GM12878 (cell line): Measurements from ENCODE around the gene CTSA. TPM values are rescaled to one million over a fixed set of nuclear protein-coding genes. Genes with fewer than 3 reads are reported as not detected.

Experiments used
- ATAC-seq: fragments of 200-7000 bp; cut with Tn5 transposase; 3 replicates; pipeline ENCODE4 v1.9.1; 2020; ENCODE audit warnings: mild to moderate bottlenecking, moderate library complexity
- BruUV-seq: library from RNA; stranded (reverse); fragments of 400-500 nt; replicated peaks from 2 replicates; lab custom pipeline; 2021; lab: Mats Ljungman, UMichigan
- CTCF ChIA-PET: fragments of 300-600 bp; sonication (Branson Sonifier 250); formaldehyde crosslinking; extraction: SDS; loops from one replicate; lab custom pipeline; 2021; ENCODE audit warnings: inconsistent platforms; lab: Yijun Ruan, JAX
- POLR2A ChIA-PET: fragments of 350-600 bp; formaldehyde crosslinking; extraction: SDS; loops from one replicate; lab custom pipeline; 2021; ENCODE audit warnings: inconsistent platforms; lab: Charles Lee
- RAD21 ChIA-PET: fragments of 300-600 bp; sonication (Branson Sonifier 250); formaldehyde crosslinking; loops from one replicate; lab custom pipeline; 2023; ENCODE audit warnings: antibody characterized with exemption; ENCODE audit not compliant: unreplicated experiment; lab: Charles Lee
- SMC1A ChIA-PET: fragments of 300-600 bp; sonication (Branson Sonifier 250); formaldehyde crosslinking; loops from one replicate; lab custom pipeline; 2023; ENCODE audit not compliant: unreplicated experiment, uncharacterized antibody; lab: Charles Lee
- DNase-seq: peaks from one replicate; pipeline ENCODE4 v3.0.0-alpha.2; 2011; ENCODE audit warnings: low read depth, low spot score
- FAIRE-seq: peaks from 3 replicates; lab custom pipeline; 2011; peaks lifted over from hg19 to GRCh38; lab: Jason Lieb, UNC
- H2AFZ ChIP-seq: 2 replicates; pipeline ENCODE4 v1.6.0; 2011; ENCODE audit warnings: low read depth, low read length, control low read depth; ENCODE audit not compliant: control insufficient read depth
- H3K27ac ChIP-seq: 2 replicates; pipeline ENCODE4 v1.5.1; 2011; ENCODE audit warnings: control low read depth; ENCODE audit not compliant: control insufficient read depth, insufficient read depth
- H3K27me3 ChIP-seq, 2 experiments: replicated peaks in 1 of 2; 2 replicates each; pipeline versions ENCODE4 v1.6.0 to v1.6.1; 2011; ENCODE audit warnings: low read length in 1 of 2; ENCODE audit not compliant: control insufficient read depth in 2 of 2, insufficient read depth in 2 of 2
- H3K36me3 ChIP-seq, 2 experiments: 2 replicates each; pipeline ENCODE4 v1.5.1; 2011; ENCODE audit warnings: low read length in 1 of 2; ENCODE audit not compliant: control insufficient read depth in 2 of 2, insufficient read depth in 2 of 2
- H3K4me1 ChIP-seq: 2 replicates; pipeline ENCODE4 v1.6.1; 2011; ENCODE audit warnings: mild to moderate bottlenecking, low read length, moderate library complexity, mixed read lengths; ENCODE audit not compliant: control insufficient read depth, insufficient read depth
- H3K4me2 ChIP-seq: 2 replicates; pipeline ENCODE4 v1.6.0; 2011; ENCODE audit warnings: control low read depth; ENCODE audit not compliant: control insufficient read depth, insufficient read depth
- H3K4me3 ChIP-seq: fragments of 200-600 bp; sonication (generic); 2 replicates; pipeline ENCODE4 v1.5.1; 2016
- H3K79me2 ChIP-seq: 2 replicates; pipeline ENCODE4 v1.6.0; 2011; ENCODE audit warnings: low read length; ENCODE audit not compliant: control insufficient read depth, insufficient read depth
- H3K9ac ChIP-seq: 2 replicates; pipeline ENCODE4 v1.8.0; 2011; ENCODE audit warnings: low read length, control low read depth, mixed read lengths; ENCODE audit not compliant: control insufficient read depth, insufficient read depth
- H3K9me3 ChIP-seq: replicated peaks from 3 replicates; pipeline ENCODE4 v1.5.1; 2011; ENCODE audit warnings: mild to moderate bottlenecking, low read length; ENCODE audit not compliant: control insufficient read depth, insufficient read depth
- H4K20me1 ChIP-seq: 2 replicates; pipeline ENCODE4 v1.6.0; 2011; ENCODE audit not compliant: control insufficient read depth, insufficient read depth
- BACH1 ChIP-seq: fragments of 450-650 bp; IDR thresholded peaks from 2 replicates; pipeline ENCODE4 v1.6.1; 2017; ENCODE audit warnings: mild to moderate bottlenecking, borderline replicate concordance
- BCL11A ChIP-seq: IDR thresholded peaks from 2 replicates; pipeline ENCODE4 v1.6.1; 2011; ENCODE audit warnings: low read depth, low read length
- BRCA1 ChIP-seq: IDR thresholded peaks from 2 replicates; pipeline ENCODE4 v1.6.1; 2011; ENCODE audit warnings: low read depth, low read length, improper control_type of control experiment
- CEBPB ChIP-seq, 2 experiments: fragments of 150-350 bp in 1 of 2; IDR thresholded peaks; 2 replicates each; pipeline ENCODE4 v1.6.1; 2012 to 2014; ENCODE audit warnings: low read depth in 2 of 2, low read length in 2 of 2, borderline replicate concordance in 1 of 2, inconsistent platforms in 1 of 2
- CHD2 ChIP-seq: IDR thresholded peaks from 2 replicates; pipeline ENCODE4 v1.6.1; 2011; ENCODE audit warnings: low read depth, low read length, improper control_type of control experiment, borderline replicate concordance
- CHD4 ChIP-seq: fragments of 200-600 bp; sonication (generic); IDR thresholded peaks from 2 replicates; pipeline ENCODE4 v1.6.1; 2016; ENCODE audit warnings: mild to moderate bottlenecking
- KLF5 ChIP-seq: fragments of 450-650 bp; IDR thresholded peaks from 2 replicates; pipeline ENCODE4 v1.6.1; 2014; ENCODE audit warnings: mild to moderate bottlenecking; ENCODE audit not compliant: partially characterized antibody
- MAX ChIP-seq: IDR thresholded peaks from 2 replicates; pipeline ENCODE4 v1.6.1; 2012; ENCODE audit warnings: low read depth, low read length, improper control_type of control experiment
- MXI1 ChIP-seq: fragments of 150-350 bp; IDR thresholded peaks from 2 replicates; pipeline ENCODE4 v1.6.1; 2011; ENCODE audit warnings: low read depth, mild to moderate bottlenecking, inconsistent platforms, low read length, improper control_type of control experiment
- MYC ChIP-seq: IDR thresholded peaks from 2 replicates; pipeline ENCODE4 v1.6.1; 2011; ENCODE audit warnings: mild to moderate bottlenecking, low read length, moderate library complexity, inconsistent platforms; ENCODE audit not compliant: insufficient read depth, insufficient replicate concordance, insufficient read length, severe bottlenecking
- POU2F2 ChIP-seq: IDR thresholded peaks from 3 replicates; pipeline ENCODE4 v1.6.1; 2011; ENCODE audit warnings: low read depth, mild to moderate bottlenecking, low read length, borderline replicate concordance
- RELA ChIP-seq: fragments of 450-650 bp; IDR thresholded peaks from 2 replicates; pipeline ENCODE4 v1.8.0; 2014; ENCODE audit warnings: borderline replicate concordance; ENCODE audit not compliant: partially characterized antibody
- ZNF384 ChIP-seq: IDR thresholded peaks from 2 replicates; pipeline ENCODE4 v1.6.1; 2012; ENCODE audit warnings: low read depth, mild to moderate bottlenecking, low read length, improper control_type of control experiment, borderline replicate concordance
- ZNF622 ChIP-seq: fragments of 450-650 bp; IDR thresholded peaks from 2 replicates; pipeline ENCODE4 v1.6.1; 2017; ENCODE audit warnings: mild to moderate bottlenecking, inconsistent platforms
- WGBS: methylation state at CpG from one replicate; pipeline ENCODE4 v1.1.6; 2016; ENCODE audit warnings: low lambda C conversion rate; ENCODE audit not compliant: insufficient replicate concordance, insufficient coverage; ENCODE audit errors: missing lambda C conversion rate; 5-methylcytosine and 5-hydroxymethylcytosine counted together
- in situ Hi-C: fragments of 300-500 bp; cut with MboI; formaldehyde crosslinking; loops from 9 replicates; pipeline ENCODE4 v1.14.3; 2018; ENCODE audit warnings: mixed read lengths
- intact Hi-C: fragments of 100-400 bp; cut with micrococcal nuclease; formaldehyde crosslinking; loops from one replicate; pipeline ENCODE4 v1.14.2; 2022; ENCODE audit not compliant: unreplicated experiment
- polyA plus RNA-seq, 11 experiments: library from polyadenylated mRNA; depleted of rRNA in 4 of 11; unstranded in 6 of 11; stranded (reverse) in 5 of 11; fragments of >200 nt; fragmentation: Nextera tagmentation in 4 of 11; fragmentation: Illumina TruSeq in 1 of 11; extraction: Ambion mirVana in 4 of 11; extraction: Trizol in 1 of 11; gene quantifications; 1 replicate in 1 of 11; 2 replicates in 10 of 11; pipeline versions ENCODE4 v1.2.1 to v1.2.3, GENCODE V29; 2011 to 2016; ENCODE audit warnings: inconsistent platforms in 2 of 11, missing spikeins in 2 of 11, low read depth in 1 of 11
- total RNA-seq, 4 experiments: library from RNA; depleted of rRNA in 3 of 4; stranded (reverse); fragments of >200 nt in 3 of 4; fragmentation: Illumina TruSeq in 1 of 4; extraction: Trizol in 1 of 4; gene quantifications; 2 replicates each; pipeline versions ENCODE4 v1.2.1 to v1.2.3, GENCODE V29; 2013 to 2021
- TF ChIP-seq, protein P1 (sequence below): IDR thresholded peaks from 2 replicates; pipeline ENCODE4 v1.6.1; 2011; ENCODE audit warnings: mild to moderate bottlenecking, low read depth, low read length, moderate library complexity; ENCODE audit not compliant: insufficient replicate concordance
- TF ChIP-seq, protein P2 (sequence below): IDR thresholded peaks from 2 replicates; pipeline ENCODE4 v1.6.1; 2011; ENCODE audit warnings: low read depth, low read length, improper control_type of control experiment, borderline replicate concordance

The CTSA gene
- total and polyA plus RNA-seq, 10 of the 15 experiments (the other 5 are each of a cell fraction or from before 2014, with no cell fraction given): 7.1 to 67.0 (median 36.2) TPM

GRCh38 chr20:45926731-45927070 is 35.6 kb downstream of the CTSA start:
- in situ Hi-C loops (no loop called here), intact Hi-C loops (no loop called here)
- SMC1A ChIA-PET: no interaction called here
- Histone ChIP-seq H3K27ac (no peak overlapping the region), H3K4me3 (no peak overlapping the region), H3K36me3 (no peaks in the 10 kb centered on the region), H2AFZ (no peak overlapping the region), H3K27me3 (no peaks in the 10 kb centered on the region), H4K20me1 (no peaks in the 10 kb centered on the region), H3K79me2 (no peaks in the 10 kb centered on the region), H3K4me1 (no peaks in the 10 kb centered on the region), H3K9ac (no peak overlapping the region), H3K9me3 (no peaks in the 10 kb centered on the region), H3K4me2 (no peak overlapping the region)
- FAIRE-seq: no peak
- BruUV-seq: no TSS peak
- DNase-seq: no peak
- RAD21 ChIA-PET: no interaction called here
- ATAC-seq: no peak
- TF ChIP-seq MXI1 (no peak), ZNF622 (no peak), CEBPB (IDR thresholded peaks at IDR 0.05; ENCODE audit: borderline replicate concordance in 1 of 2, low read depth in 2 of 2, low read length in 2 of 2) (no peak), BCL11A (no peak), BACH1 (no peak), MYC (no peak), RELA (no peak), KLF5 (no peak), ZNF384 (no peak), POU2F2 (no peak), BRCA1 (no peak), MAX (no peak), CHD2 (no peak), CHD4 (no peak)
- TF ChIP-seq, protein P1, sequence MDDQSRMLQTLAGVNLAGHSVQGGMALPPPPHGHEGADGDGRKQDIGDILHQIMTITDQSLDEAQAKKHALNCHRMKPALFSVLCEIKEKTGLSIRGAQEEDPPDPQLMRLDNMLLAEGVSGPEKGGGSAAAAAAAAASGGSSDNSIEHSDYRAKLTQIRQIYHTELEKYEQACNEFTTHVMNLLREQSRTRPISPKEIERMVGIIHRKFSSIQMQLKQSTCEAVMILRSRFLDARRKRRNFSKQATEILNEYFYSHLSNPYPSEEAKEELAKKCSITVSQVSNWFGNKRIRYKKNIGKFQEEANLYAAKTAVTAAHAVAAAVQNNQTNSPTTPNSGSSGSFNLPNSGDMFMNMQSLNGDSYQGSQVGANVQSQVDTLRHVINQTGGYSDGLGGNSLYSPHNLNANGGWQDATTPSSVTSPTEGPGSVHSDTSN: no peak
- TF ChIP-seq, protein P2, sequence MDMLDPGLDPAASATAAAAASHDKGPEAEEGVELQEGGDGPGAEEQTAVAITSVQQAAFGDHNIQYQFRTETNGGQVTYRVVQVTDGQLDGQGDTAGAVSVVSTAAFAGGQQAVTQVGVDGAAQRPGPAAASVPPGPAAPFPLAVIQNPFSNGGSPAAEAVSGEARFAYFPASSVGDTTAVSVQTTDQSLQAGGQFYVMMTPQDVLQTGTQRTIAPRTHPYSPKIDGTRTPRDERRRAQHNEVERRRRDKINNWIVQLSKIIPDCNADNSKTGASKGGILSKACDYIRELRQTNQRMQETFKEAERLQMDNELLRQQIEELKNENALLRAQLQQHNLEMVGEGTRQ: no peak
- POLR2A ChIA-PET: interaction anchor here (0.6 kb wide), 1 partner anchor 9 kb away, joined by 4 read pairs; no protein-coding TSS in a partner anchor
- WGBS: 47% methylated on average over 2 of the region's 2 CpGs
- CTCF ChIA-PET: interaction anchor here (1.9 kb wide), 1 partner anchor 127 kb away, joined by 6 read pairs; no protein-coding TSS in a partner anchor
